Mesenchymal stem cell (in vitro differentiated cells and primary cell): ENCODE data around the gene MAGEB1.

Source experiments
- DNase-seq: peaks from one replicate; pipeline ENCODE4 v3.0.0-alpha.2; 2013
- H2AFZ ChIP-seq: one replicate; pipeline ENCODE4 v1.6.1; 2013; ENCODE audit warnings: low read depth, mild to moderate bottlenecking, control low read depth, inconsistent platforms, low read length, moderate library complexity
- H2AK5ac ChIP-seq: 2 replicates; pipeline ENCODE4 v1.6.1; 2013; ENCODE audit warnings: low read length, moderate library complexity, mild to moderate bottlenecking, inconsistent platforms; ENCODE audit not compliant: severe bottlenecking
- H2BK120ac ChIP-seq: one replicate; pipeline ENCODE4 v1.6.1; 2013; ENCODE audit warnings: low read depth, mild to moderate bottlenecking, inconsistent platforms, low read length, moderate library complexity
- H2BK12ac ChIP-seq, 2 experiments: one replicate each; pipeline ENCODE4 v1.6.1; 2013; ENCODE audit warnings: inconsistent platforms in 2 of 2, low read length in 2 of 2, mild to moderate bottlenecking in 2 of 2, moderate library complexity in 2 of 2, control low read depth in 1 of 2
- H2BK15ac ChIP-seq: one replicate; pipeline ENCODE4 v1.6.1; 2013; ENCODE audit warnings: mild to moderate bottlenecking, low read depth, inconsistent platforms; ENCODE audit not compliant: poor library complexity, severe bottlenecking
- H2BK5ac ChIP-seq: 2 replicates; pipeline ENCODE4 v1.6.1; 2013; ENCODE audit warnings: low read depth, mild to moderate bottlenecking, low read length, control low read depth, inconsistent platforms; ENCODE audit not compliant: poor library complexity, severe bottlenecking
- H3K14ac ChIP-seq, 2 experiments: one replicate each; pipeline ENCODE4 v1.6.1; 2013; ENCODE audit warnings: inconsistent platforms in 2 of 2, low read length in 2 of 2, control low read depth in 1 of 2, mild to moderate bottlenecking in 1 of 2, moderate library complexity in 1 of 2
- H3K18ac ChIP-seq, 2 experiments: one replicate each; pipeline ENCODE4 v1.6.1; 2013; ENCODE audit warnings: inconsistent platforms in 2 of 2, low read length in 2 of 2, control low read depth in 1 of 2, low read depth in 1 of 2, mild to moderate bottlenecking in 1 of 2
- H3K23ac ChIP-seq, 2 experiments: one replicate each; pipeline ENCODE4 v1.6.1; 2013; ENCODE audit warnings: inconsistent platforms in 2 of 2, low read length in 2 of 2, mild to moderate bottlenecking in 2 of 2, moderate library complexity in 2 of 2, control low read depth in 1 of 2
- H3K27ac ChIP-seq: 2 replicates; pipeline ENCODE4 v1.5.1; 2013; ENCODE audit warnings: mild to moderate bottlenecking, moderate library complexity, low read length, control low read depth, inconsistent platforms; ENCODE audit not compliant: poor library complexity, severe bottlenecking
- H3K27me3 ChIP-seq, 2 experiments: 2 replicates each; pipeline versions ENCODE4 v1.6.1 to v1.7.0; 2013; ENCODE audit warnings: low read length in 2 of 2, mild to moderate bottlenecking in 2 of 2, moderate library complexity in 2 of 2, control low read depth in 1 of 2, inconsistent platforms in 1 of 2; ENCODE audit not compliant: control insufficient read depth in 1 of 2, insufficient read depth in 1 of 2
- H3K36me3 ChIP-seq, 2 experiments: 2 replicates each; pipeline versions ENCODE4 v1.6.1 to v1.7.0; 2013; ENCODE audit warnings: low read length in 2 of 2, control low read depth in 1 of 2, inconsistent platforms in 1 of 2, low read depth in 1 of 2, mild to moderate bottlenecking in 1 of 2; ENCODE audit not compliant: insufficient read depth in 2 of 2, control insufficient read depth in 1 of 2
- H3K4ac ChIP-seq, 2 experiments: one replicate each; pipeline ENCODE4 v1.6.1; 2013; ENCODE audit warnings: inconsistent platforms in 2 of 2, low read length in 2 of 2, mild to moderate bottlenecking in 2 of 2, moderate library complexity in 2 of 2, control low read depth in 1 of 2, low read depth in 1 of 2
- H3K4me1 ChIP-seq: 2 replicates; pipeline ENCODE4 v1.6.1; 2013; ENCODE audit warnings: low read depth, low read length, control low read depth; ENCODE audit not compliant: control insufficient read depth, insufficient read depth
- H3K4me2 ChIP-seq: 2 replicates; pipeline ENCODE4 v1.6.1; 2013; ENCODE audit warnings: low read length, mild to moderate bottlenecking, inconsistent platforms; ENCODE audit not compliant: poor library complexity, severe bottlenecking
- H3K4me3 ChIP-seq, 2 experiments: 2 replicates each; pipeline versions ENCODE4 v1.5.1 to v1.7.0; 2013; ENCODE audit warnings: low read length in 2 of 2, mild to moderate bottlenecking in 2 of 2, control low read depth in 1 of 2, low read depth in 1 of 2; ENCODE audit not compliant: insufficient read depth in 1 of 2
- H3K79me1 ChIP-seq: replicated peaks from 2 replicates; pipeline ENCODE4 v1.6.1; 2013; ENCODE audit warnings: mild to moderate bottlenecking, control low read depth, low read length, inconsistent platforms; ENCODE audit not compliant: poor library complexity, severe bottlenecking
- H3K9ac ChIP-seq: 2 replicates; pipeline ENCODE4 v1.7.0; 2013; ENCODE audit warnings: mild to moderate bottlenecking, low read length, moderate library complexity
- H3K9me3 ChIP-seq: 2 replicates; pipeline ENCODE4 v1.7.0; 2013; ENCODE audit warnings: mild to moderate bottlenecking, low read length; ENCODE audit not compliant: control insufficient read depth
- H4K8ac ChIP-seq: one replicate; pipeline ENCODE4 v1.6.1; 2013; ENCODE audit warnings: inconsistent platforms, mild to moderate bottlenecking, low read length, moderate library complexity
- H4K91ac ChIP-seq: one replicate; pipeline ENCODE4 v1.6.1; 2013; ENCODE audit warnings: mild to moderate bottlenecking, low read length, inconsistent platforms
- WGBS: methylation state at CpG from one replicate; pipeline ENCODE4 v1.1.7; 2013; ENCODE audit warnings: mixed read lengths; 5-methylcytosine and 5-hydroxymethylcytosine counted together

The MAGEB1 gene

GRCh38 chrX:30275498-30275897 is 28.6 kb downstream of the MAGEB1 start:
- Histone ChIP-seq H3K9ac (no peak overlapping the region), H3K27me3 (peaks cover 0 to 15% of the 10 kb centered on the region in 2 experiments), H2AK5ac (no peak overlapping the region), H3K23ac (no peak overlapping the region), H3K4ac (no peak overlapping the region), H3K18ac (no peak overlapping the region), H3K14ac (no peak overlapping the region), H2BK15ac (no peak overlapping the region), H3K4me1 (no peaks in the 10 kb centered on the region), H3K79me1 (no peaks in the 10 kb centered on the region), H3K9me3 (no peaks in the 10 kb centered on the region), H3K27ac (peak overlapping the region; percentile 69), H2BK120ac (no peak overlapping the region), H4K8ac (no peak overlapping the region), H3K4me2 (no peak overlapping the region), H2AFZ (no peak overlapping the region), H2BK5ac (no peak overlapping the region), H4K91ac (no peak overlapping the region), H3K4me3 (no peak overlapping the region), H2BK12ac (no peak overlapping the region), H3K36me3 (no peaks in the 10 kb centered on the region)
- DNase-seq: peak; percentile 24
- WGBS: no CpG with 5 or more reads among the region's 1 CpG

GRCh38 chrX:30278365-30278764 is 31.4 kb downstream of the MAGEB1 start:
- Histone ChIP-seq H3K27me3 (no peaks in the 10 kb centered on the region), H2AK5ac (no peak overlapping the region), H2AFZ (no peak overlapping the region), H2BK15ac (no peak overlapping the region), H2BK5ac (no peak overlapping the region), H3K4me2 (no peak overlapping the region), H3K4ac (no peak overlapping the region), H2BK12ac (no peak overlapping the region), H3K27ac (no peak overlapping the region), H3K14ac (no peak overlapping the region), H3K4me3 (peak overlapping the region in 1 of 2 experiments; percentile 10), H3K79me1 (no peaks in the 10 kb centered on the region), H3K9me3 (no peaks in the 10 kb centered on the region), H3K36me3 (no peaks in the 10 kb centered on the region), H3K4me1 (no peaks in the 10 kb centered on the region), H3K9ac (peak overlapping the region; percentile 69), H4K8ac (no peak overlapping the region), H3K18ac (no peak overlapping the region), H4K91ac (no peak overlapping the region), H2BK120ac (no peak overlapping the region), H3K23ac (no peak overlapping the region)
- DNase-seq: peak; percentile 49
- WGBS: no CpG with 5 or more reads among the region's 1 CpG

- H2BK5ac ChIP-seq: no peak overlapping the region
- H3K14ac ChIP-seq: no peak overlapping the region
- no peak overlapping the region for H3K18ac ChIP-seq
- WGBS: 100% methylated on average over 1 of the region's 1 CpG
- H3K79me1 ChIP-seq: no peaks in the 10 kb centered on the region
- no peaks in the 10 kb centered on the region for H3K9me3 ChIP-seq
- no peak overlapping the region for H2AK5ac ChIP-seq
- H3K4me1 ChIP-seq: no peaks in the 10 kb centered on the region
- no peaks in the 10 kb centered on the region for H3K36me3 ChIP-seq
- no peaks in the 10 kb centered on the region for H3K27me3 ChIP-seq
- H4K8ac ChIP-seq: no peak overlapping the region
- no peak overlapping the region for H3K23ac ChIP-seq
- no peak overlapping the region for H3K4me3 ChIP-seq
- H3K4me2 ChIP-seq: no peak overlapping the region
- DNase-seq: no peak
- H2BK15ac ChIP-seq: no peak overlapping the region
- no peak overlapping the region for H3K27ac ChIP-seq
- no peak overlapping the region for H2BK12ac ChIP-seq
- H4K91ac ChIP-seq: no peak overlapping the region
- H3K4ac ChIP-seq: no peak overlapping the region
- H3K9ac ChIP-seq: no peak overlapping the region
- H2BK120ac ChIP-seq: no peak overlapping the region
- H2AFZ ChIP-seq: no peak overlapping the region
Observed at GRCh38 chrX:30280428-30280827, 33.5 kb downstream of the MAGEB1 start.

GRCh38 chrX:30282527-30282926 is 35.6 kb downstream of the MAGEB1 start:
- H2BK5ac ChIP-seq: no peak overlapping the region
- H2AFZ ChIP-seq: no peak overlapping the region
- DNase-seq: no peak
- no peak overlapping the region for H3K14ac ChIP-seq
- no peaks in the 10 kb centered on the region for H3K27me3 ChIP-seq
- H3K4me1 ChIP-seq: no peaks in the 10 kb centered on the region
- H3K36me3 ChIP-seq: no peaks in the 10 kb centered on the region
- peak overlapping the region; percentile 39 for H3K27ac ChIP-seq
- no peak overlapping the region for H3K4ac ChIP-seq
- H3K9me3 ChIP-seq: no peaks in the 10 kb centered on the region
- H3K18ac ChIP-seq: no peak overlapping the region
- H2BK12ac ChIP-seq: no peak overlapping the region
- no peak overlapping the region for H2AK5ac ChIP-seq
- H3K23ac ChIP-seq: no peak overlapping the region
- peak overlapping the region; percentile 88 for H3K9ac ChIP-seq
- H2BK15ac ChIP-seq: no peak overlapping the region
- H3K4me2 ChIP-seq: no peak overlapping the region
- H4K91ac ChIP-seq: no peak overlapping the region
- no peak overlapping the region for H4K8ac ChIP-seq
- H3K4me3 ChIP-seq: no peak overlapping the region
- no peak overlapping the region for H2BK120ac ChIP-seq
- H3K79me1 ChIP-seq: no peaks in the 10 kb centered on the region
